22Rv1 (cell line): ENCODE data around the gene FAXDC2.
"Not testable (repeated sequence)": the region's sequence is repeated elsewhere in the genome, so short reads cannot be mapped to it uniquely, and the experiment has no call there.

Experiments used
- H3K27ac ChIP-seq: fragments of 450-650 bp; 2 replicates; pipeline ENCODE4 v1.5.1; 2017
- CTCF ChIP-seq: fragments of 450-650 bp; IDR thresholded peaks from 2 replicates; pipeline ENCODE4 v1.5.1; 2017; ENCODE audit warnings: mild to moderate bottlenecking
- ZFX ChIP-seq: fragments of 450-650 bp; IDR thresholded peaks from 2 replicates; pipeline ENCODE4 v1.6.1; 2017; ENCODE audit warnings: antibody characterized with exemption, borderline replicate concordance

FAXDC2 gene

GRCh38 chr5:154823605-154824004, 26.8 kb downstream of the FAXDC2 start:
- no peak overlapping the region for H3K27ac ChIP-seq

GRCh38 chr5:154822896-154823295, 27.5 kb downstream of the FAXDC2 start:
- not testable (repeated sequence) for H3K27ac ChIP-seq

More at GRCh38 chr5:154823605-154824004, 26.8 kb downstream of the FAXDC2 start:
- no peak for TF ChIP-seq CTCF
- TF ChIP-seq ZFX: no peak

GRCh38 chr5:154820383-154820782, 30.0 kb downstream of the FAXDC2 start:
- no peak overlapping the region for H3K27ac ChIP-seq
- TF ChIP-seq CTCF: no peak
- TF ChIP-seq ZFX: no peak

GRCh38 chr5:154819546-154819945, 30.9 kb downstream of the FAXDC2 start:
- TF ChIP-seq CTCF (no peak), ZFX (no peak)
- H3K27ac ChIP-seq: no peak overlapping the region

GRCh38 chr5:154818471-154819116, 31.8 kb downstream of the FAXDC2 start:
- TF ChIP-seq CTCF: no peak
- TF ChIP-seq ZFX: no peak
- 0 out of 2 replicates have a peak overlapping the region, but pooled peaks have one; percentile 3 for H3K27ac ChIP-seq

- TF ChIP-seq ZFX (no peak), CTCF (no peak)
- no peak overlapping the region for H3K27ac ChIP-seq
These were observed 32.6 kb downstream of the FAXDC2 start for GRCh38 chr5:154817815-154818214.

- TF ChIP-seq ZFX (no peak), CTCF (no peak)
- H3K27ac ChIP-seq: no peak overlapping the region
These were observed 33.4 kb downstream of the FAXDC2 start for GRCh38 chr5:154816891-154817492.
